Esophagus squamous epithelium (tissue), 4 donors: ENCODE results near the gene CACHD1.

Source experiments
- CTCF ChIP-seq, 6 experiments: fragments of 450-650 bp in 4 of 6; fragments of 200-600 bp in 2 of 6; sonication (generic) in 2 of 6; IDR thresholded peaks; one replicate each; pipeline ENCODE4 v1.5.1; 2016 to 2019; ENCODE audit warnings: antibody characterized with exemption in 6 of 6, mild to moderate bottlenecking in 4 of 6, moderate library complexity in 4 of 6
- POLR2A ChIP-seq, 4 donors: fragments of 450-650 bp; IDR thresholded peaks; one replicate each; pipeline ENCODE4 v1.6.1; 2017; ENCODE audit warnings: antibody characterized with exemption in 4 of 4, mild to moderate bottlenecking in 4 of 4, moderate library complexity in 3 of 4

- TF ChIP-seq CTCF (IDR thresholded peaks at IDR 0.05): no peak
- no peak for TF ChIP-seq POLR2A (IDR thresholded peaks at IDR 0.05)
Measured at GRCh38 chr1:64581135-64581842, 111.4 kb downstream of the CACHD1 start.
